KOPT-K1 (cell line): Measurements from ENCODE around the gene MMEL1.
"Not testable (repeated sequence)": the region's sequence is repeated elsewhere in the genome, so short reads cannot be mapped to it uniquely, and the experiment has no call there.

Experiments used
- H3K27ac ChIP-seq: fragments of 200-600 bp; sonication (generic); 2 replicates; pipeline ENCODE4 v1.5.1; 2016; ENCODE audit warnings: antibody characterized with exemption, mild to moderate bottlenecking, low read depth, low read length; ENCODE audit not compliant: poor library complexity, severe bottlenecking
- H3K36me3 ChIP-seq: fragments of 200-600 bp; sonication (generic); 2 replicates; pipeline ENCODE4 v1.5.1; 2017; ENCODE audit warnings: antibody characterized with exemption, mild to moderate bottlenecking, low read length, moderate library complexity; ENCODE audit not compliant: insufficient read depth
- H3K9me3 ChIP-seq: fragments of 200-600 bp; sonication (generic); 2 replicates; pipeline ENCODE4 v1.5.1; 2017; ENCODE audit warnings: antibody characterized with exemption, low read length, mild to moderate bottlenecking; ENCODE audit not compliant: insufficient read depth, poor library complexity, severe bottlenecking

Gene MMEL1, protein sequence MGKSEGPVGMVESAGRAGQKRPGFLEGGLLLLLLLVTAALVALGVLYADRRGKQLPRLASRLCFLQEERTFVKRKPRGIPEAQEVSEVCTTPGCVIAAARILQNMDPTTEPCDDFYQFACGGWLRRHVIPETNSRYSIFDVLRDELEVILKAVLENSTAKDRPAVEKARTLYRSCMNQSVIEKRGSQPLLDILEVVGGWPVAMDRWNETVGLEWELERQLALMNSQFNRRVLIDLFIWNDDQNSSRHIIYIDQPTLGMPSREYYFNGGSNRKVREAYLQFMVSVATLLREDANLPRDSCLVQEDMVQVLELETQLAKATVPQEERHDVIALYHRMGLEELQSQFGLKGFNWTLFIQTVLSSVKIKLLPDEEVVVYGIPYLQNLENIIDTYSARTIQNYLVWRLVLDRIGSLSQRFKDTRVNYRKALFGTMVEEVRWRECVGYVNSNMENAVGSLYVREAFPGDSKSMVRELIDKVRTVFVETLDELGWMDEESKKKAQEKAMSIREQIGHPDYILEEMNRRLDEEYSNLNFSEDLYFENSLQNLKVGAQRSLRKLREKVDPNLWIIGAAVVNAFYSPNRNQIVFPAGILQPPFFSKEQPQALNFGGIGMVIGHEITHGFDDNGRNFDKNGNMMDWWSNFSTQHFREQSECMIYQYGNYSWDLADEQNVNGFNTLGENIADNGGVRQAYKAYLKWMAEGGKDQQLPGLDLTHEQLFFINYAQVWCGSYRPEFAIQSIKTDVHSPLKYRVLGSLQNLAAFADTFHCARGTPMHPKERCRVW

DNA sequence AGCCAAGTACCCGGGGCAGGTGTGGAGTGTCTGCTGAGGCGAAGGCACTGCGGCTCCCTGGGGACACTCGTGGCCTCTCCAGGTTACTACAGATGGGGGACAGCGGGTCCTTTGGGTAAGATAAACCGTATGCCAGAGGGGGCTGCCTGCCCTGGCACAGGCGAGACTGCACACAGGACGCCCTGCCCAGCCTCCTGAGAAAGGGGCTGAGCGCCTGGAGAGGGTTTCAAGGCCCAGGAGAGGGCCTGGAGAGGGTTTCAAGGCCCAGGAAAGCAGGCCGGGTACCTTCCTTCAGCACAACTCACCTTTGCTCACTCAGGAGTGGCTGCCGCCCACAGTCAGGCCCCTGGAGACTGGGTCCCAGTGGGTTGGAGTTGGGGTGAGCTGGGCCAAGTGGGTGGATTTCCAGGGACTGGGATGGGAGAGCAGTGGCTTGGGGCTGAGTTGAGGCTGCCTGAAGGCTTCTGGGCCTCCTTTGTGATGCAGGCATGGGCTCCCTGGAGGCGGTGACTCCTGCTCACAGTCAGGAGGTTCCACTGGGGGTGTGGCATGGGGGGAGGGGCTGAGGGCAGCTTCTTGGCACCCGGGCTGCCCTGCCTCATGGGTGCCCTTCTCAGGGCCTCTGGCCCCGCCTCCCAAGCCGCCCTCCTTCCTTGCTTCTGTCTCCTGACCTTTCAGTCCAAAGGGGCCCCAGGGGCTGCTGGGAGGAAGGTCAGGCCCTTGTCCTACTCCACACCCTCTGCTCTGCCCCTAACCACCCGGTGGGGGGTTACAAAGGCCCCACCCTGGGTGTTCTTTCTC, at the start of gene MMEL1:
Gene MMEL1 (minus strand): TSS at position 456 of the 801 bp plus-strand sequence. CDS start 3,532 bp downstream, outside the sequence.
- Histone ChIP-seq H3K9me3 (peaks cover 36% of the 10 kb centered on the region), H3K27ac (no peak within 1 kb of the TSS)

DNA sequence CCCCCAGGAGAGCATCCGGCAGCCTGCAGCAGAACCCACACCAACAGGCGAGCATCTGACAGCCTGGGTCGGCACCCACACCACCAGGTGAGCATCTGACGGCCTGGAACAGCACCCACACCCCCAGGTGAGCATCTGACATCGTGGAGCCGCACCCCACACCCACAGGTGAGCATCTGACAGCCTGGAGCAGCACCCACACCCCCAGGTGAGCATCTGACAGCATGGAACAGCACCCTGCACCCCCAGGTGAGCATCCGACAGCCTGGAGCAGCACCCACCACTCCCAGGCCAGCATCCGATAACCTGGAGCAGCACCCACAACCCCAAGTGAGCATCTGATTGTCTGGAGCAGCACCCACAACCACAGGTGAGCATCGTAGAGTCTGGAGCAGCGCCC, 43.9 kb upstream of the MMEL1 start:
- H3K9me3 ChIP-seq, H3K36me3 ChIP-seq: not testable (repeated sequence)

More for the DNA sequence above, at the start of gene MMEL1:
- H3K36me3 ChIP-seq, result no peaks in the 10 kb centered on the region

DNA sequence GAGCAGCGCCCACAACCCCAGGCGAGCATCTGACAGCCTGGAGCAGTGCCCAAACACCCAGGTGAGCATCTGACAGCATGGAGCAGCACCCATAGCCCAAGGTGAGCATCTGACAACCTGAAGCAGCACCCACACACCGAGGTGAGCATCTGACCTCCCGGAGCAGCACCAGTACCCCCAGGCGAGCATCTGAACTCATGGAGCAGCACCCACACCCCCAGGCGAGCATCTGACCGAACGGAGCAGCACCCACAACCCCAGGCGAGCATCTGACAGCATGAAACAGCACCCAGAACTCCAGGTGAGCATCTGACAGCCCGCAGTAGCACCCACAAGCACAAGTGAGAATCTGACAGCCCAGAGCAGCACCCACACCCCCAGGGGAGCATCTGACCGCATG, 38.8 kb upstream of the MMEL1 start:
- H3K9me3 ChIP-seq, H3K36me3 ChIP-seq, H3K27ac ChIP-seq: not testable (repeated sequence)

More for the DNA sequence above, 43.9 kb upstream of the MMEL1 start:
- not testable (repeated sequence) for H3K27ac ChIP-seq

DNA sequence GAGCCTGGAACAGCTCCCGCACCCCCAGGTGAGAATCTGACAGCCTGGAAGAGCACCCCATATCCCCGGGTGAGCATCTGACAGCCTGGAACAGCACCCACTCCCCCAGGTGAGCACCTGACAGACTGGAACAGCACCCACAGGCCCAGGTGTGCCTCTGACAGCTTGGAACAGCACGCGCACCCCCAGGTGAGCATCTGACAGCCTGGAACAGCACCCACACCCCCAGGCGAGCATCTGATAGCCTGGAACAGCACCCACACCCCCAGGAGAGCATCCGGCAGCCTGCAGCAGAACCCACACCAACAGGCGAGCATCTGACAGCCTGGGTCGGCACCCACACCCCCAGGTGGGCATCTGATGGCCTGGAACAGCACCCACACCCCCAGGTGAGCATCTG, 27.0 kb upstream of the MMEL1 start:
- not testable (repeated sequence) for H3K9me3 ChIP-seq, H3K36me3 ChIP-seq, H3K27ac ChIP-seq

DNA sequence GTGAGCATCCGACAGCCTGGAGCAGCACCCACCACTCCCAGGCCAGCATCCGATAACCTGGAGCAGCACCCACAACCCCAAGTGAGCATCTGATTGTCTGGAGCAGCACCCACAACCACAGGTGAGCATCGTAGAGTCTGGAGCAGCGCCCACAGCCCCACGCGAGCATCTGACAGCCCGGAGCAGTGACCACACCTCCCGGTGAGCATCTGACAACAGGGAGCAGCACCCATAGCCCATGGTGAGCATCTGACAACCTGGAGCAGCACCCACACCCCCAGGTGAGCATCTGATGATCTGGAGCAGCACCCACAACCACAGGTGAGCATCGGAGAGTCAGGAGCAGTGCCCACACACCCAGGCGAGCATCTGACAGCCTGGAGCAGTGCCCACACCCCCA, 25.1 kb upstream of the MMEL1 start:
- not testable (repeated sequence) for H3K36me3 ChIP-seq, H3K9me3 ChIP-seq, H3K27ac ChIP-seq

DNA sequence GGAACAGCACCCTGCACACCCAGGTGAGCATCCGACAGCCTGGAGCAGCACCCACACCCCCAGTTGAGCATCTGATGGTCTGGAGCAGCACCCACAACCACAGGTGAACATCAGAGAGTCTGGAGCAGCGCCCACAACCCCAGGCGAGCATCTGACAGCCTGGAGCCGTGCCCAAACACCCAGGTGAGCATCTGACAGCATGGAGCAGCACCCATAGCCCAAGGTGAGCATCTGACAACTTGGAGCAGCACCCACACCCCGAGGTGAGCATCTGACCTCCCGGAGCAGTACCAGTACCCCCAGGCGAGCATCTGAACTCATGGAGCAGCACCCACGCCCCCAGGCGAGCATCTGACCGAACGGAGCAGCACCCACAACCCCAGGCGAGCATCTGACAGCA, 24.3 kb upstream of the MMEL1 start:
- H3K36me3 ChIP-seq, H3K27ac ChIP-seq, H3K9me3 ChIP-seq: not testable (repeated sequence)

DNA sequence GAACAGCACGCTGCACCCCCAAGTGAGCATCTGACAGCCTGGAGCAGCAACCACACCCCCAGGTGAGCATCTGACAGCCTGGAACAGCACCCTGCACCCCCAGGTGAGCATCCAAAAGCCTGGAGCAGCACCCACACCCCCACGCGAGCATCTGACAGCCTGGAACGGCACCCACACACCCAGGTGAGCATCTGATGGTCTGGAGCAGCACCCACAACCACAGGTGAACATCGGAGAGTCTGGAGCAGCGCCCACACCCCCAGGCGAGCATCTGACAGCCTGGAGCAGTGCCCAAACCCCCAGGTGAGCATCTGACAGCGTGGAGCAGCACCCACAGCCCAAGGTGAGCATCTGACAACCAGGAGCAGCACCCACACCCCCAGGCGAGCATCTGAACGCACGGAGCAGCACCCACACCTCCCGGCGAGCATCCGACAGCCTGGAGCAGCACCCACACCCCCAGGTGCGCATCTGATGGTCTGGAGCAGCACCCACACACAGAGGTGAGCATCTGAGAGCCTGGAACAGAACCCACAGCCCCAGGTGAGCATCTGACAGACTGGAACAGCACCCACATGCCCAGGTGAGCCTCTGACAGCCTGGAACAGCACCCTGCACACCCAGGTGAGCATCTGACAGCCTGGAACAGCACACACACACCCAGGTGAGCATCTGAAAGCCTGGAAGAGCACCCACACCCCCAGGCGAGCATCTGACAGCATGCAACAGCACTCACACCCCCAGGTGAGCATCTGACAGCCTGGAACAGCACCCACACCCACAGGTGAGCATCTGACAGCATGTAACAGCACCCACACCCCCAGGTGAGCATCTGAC, 23.0 kb upstream of the MMEL1 start:
- H3K36me3 ChIP-seq, H3K27ac ChIP-seq, H3K9me3 ChIP-seq: not testable (repeated sequence)

DNA sequence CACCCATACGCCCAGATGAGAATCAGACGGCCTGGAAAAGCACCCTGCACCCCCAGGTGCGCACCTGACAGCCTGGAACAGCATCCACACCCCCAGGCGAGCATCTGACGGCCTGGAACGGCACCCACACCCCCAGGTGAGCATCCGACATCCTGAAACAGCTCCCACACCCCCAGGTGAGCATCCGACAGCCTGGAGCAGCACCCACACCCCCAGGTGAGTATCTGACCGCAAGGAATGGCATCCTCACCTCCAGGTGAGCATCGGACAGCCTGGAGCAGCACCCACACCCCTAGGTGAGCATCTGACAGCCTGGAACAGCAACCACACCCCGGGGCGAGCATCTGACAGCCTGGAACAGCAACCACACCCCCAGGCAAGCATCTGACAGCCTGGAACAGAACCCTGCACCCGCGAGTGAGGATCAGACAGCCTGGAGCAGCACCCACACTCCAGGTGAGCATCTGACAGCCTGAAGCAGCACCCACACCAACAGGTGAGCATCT, 21.7 kb upstream of the MMEL1 start:
- H3K27ac ChIP-seq, H3K36me3 ChIP-seq, H3K9me3 ChIP-seq: not testable (repeated sequence)

DNA sequence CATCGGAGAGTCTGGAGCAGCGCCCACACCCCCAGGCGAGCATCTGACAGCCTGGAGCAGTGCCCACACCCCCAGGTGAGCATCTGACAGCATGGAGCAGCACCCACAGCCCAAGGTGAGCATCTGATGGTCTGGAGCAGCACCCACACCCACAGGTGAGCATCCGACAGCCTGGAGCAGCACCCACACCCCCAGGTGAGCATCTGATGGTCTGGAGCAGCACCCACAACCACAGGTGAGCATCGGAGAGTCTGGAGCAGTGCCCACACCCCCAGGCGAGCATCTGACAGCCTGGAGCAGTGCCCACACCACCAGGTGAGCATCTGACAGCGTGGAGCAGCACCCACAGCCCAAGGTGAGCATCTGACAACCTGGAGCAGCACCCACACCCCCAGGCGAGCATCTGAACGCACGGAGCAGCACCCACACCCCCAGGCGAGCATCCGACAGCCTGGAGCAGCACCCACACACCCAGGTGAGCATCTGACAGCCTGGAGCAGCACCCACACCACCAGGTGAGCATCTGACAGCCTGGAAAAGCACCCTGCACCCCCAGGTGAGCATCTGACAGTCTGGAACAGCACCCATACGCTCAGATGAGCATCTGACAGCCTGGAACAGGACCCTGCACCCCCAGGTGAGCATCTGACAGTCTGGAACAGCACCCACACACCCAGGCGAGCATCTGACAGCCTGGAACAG, 21.1 kb upstream of the MMEL1 start:
- not testable (repeated sequence) for H3K27ac ChIP-seq, H3K9me3 ChIP-seq

DNA sequence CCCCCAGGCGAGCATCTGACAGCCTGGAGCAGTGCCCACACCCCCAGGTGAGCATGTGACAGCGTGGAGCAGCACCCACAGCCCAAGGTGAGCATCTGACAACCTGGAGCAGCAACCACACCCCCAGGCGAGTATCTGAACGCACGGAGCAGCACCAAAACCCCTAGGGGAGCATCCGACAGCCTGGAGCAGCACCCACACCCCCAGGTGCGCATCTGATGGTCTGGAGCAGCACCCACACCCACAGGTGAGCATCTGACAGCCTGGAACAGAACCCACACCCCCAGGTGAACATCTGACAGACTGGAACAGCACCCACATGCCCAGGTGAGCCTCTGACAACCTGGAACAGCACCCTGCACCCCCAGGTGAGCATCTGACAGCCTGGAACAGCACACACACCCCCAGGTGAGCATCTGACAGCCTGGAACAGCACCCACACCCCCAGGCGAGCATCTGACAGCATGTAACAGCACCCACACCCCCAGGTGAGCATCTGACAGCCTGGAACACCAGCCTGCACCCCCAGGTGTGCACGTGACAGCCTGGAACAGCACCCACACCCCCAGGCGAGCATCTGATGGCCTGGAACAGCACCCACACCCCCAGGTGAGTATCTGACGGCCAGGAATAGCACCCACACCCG, 20.2 kb upstream of the MMEL1 start:
- not testable (repeated sequence) for H3K27ac ChIP-seq, H3K36me3 ChIP-seq, H3K9me3 ChIP-seq

More for the DNA sequence above, 21.1 kb upstream of the MMEL1 start:
- H3K36me3 ChIP-seq, result not testable (repeated sequence)

DNA sequence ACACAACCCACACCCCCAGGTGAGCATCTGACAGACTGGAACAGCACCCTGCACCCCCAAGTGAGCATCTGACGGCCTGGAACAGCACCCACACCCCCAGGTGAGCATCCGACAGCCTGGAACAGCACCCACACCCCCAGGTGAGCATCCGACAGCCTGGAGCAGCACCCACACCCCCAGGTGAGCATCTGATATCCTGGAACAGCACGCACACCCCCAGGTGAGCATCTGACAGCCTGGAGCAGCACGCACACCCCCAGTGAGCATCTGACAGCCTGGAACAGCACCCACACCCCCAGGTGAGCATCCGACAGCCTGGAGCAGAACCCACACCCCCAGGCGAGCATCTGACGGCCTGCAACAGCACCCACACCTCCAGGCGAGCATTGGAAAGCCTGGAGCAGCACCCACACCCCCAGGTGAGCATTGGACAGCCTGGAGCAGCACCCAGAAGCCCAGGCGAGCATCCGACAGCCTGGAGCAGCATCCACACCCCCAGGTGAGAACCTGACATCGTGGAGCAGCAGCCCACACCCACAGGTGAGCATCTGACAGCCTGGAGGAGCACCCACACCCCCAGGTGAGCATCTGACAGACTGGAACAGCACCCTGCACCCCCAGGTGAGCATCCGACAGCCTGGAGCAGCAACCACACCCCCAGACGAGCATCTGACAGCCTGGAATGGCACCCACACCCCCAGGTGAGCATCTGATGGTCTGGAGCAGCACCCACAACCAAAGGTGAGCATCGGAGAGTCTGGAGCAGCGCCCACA, 19.5 kb upstream of the MMEL1 start:
- not testable (repeated sequence) for H3K36me3 ChIP-seq, H3K27ac ChIP-seq
- peaks cover 15% of the 10 kb centered on the region for H3K9me3 ChIP-seq

DNA sequence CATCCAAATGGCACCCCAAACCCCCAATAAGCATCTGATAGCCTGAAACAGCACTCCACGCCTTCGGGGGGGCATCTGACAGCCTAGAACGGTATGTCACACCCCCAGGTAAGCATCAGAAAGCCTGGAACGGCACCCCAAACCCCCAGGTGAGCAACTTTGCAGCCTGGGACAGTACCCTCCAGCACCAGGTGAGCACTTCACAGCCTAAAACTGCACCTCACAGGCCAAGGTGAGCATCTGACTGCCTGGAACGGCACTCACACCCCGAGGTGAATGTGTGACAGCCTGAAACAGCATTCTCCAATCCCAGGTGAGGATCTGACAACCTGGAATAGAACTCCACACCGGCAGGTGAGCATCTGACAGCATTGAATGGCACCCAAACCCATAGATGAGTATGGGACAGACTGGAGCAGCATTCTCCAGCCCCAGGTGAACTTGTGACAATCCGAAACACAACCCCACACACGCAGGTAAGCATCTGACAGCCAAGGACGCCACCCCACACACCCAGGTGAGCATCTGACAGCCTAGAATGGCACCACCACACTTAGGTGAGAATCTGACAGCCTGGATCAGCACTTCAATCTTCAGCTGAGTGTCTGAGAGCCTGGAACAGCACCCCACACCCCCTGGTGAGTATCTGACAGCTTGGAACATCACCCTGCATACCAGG, 18.3 kb upstream of the MMEL1 start:
- Histone ChIP-seq H3K36me3 (no peaks in the 10 kb centered on the region), H3K27ac (no peak overlapping the region), H3K9me3 (peaks cover 23% of the 10 kb centered on the region)
